ENCODE results near the gene ERBB3.
"Not testable (repeated sequence)": the region's sequence is repeated elsewhere in the genome, so short reads cannot be mapped to it uniquely, and the experiment has no call there.

The ERBB3 gene

DNA sequence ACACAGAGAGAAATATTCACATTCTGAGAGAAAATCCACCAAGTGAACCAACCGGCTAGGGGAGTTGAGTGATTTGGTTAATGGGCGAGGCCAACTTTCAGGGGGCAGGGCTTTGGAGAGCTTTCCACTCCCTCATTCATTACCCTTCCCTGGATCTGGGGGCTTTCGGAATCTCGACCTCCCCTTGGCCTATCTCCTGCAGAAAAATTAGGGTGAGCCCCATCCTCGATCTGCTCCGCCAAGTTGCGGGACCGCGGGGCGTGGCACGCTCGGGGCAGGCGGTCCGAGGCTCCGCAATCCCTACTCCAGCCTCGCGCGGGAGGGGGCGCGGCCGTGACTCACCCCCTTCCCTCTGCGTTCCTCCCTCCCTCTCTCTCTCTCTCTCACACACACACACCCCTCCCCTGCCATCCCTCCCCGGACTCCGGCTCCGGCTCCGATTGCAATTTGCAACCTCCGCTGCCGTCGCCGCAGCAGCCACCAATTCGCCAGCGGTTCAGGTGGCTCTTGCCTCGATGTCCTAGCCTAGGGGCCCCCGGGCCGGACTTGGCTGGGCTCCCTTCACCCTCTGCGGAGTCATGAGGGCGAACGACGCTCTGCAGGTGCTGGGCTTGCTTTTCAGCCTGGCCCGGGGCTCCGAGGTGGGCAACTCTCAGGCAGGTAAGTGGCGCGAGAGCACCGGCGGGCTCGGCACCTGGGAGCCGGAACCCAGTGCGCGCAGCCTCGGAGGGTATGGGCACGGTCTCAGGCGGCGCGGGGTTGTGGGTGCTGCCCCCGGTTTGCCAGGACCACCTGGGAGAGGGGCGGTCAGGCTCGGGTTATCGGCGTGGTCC is at the start of gene ERBB3:
Gene ERBB3 (plus strand): TSS at position 443 of the 833 bp plus-strand sequence. CDS start 136 bp downstream, at position 579.
- peak within 1 kb of the TSS; percentile 96 for H3K27ac ChIP-seq (ENCODE audit: low read depth, low read length)
- no peaks in the 10 kb centered on the region for H3K27me3 ChIP-seq (ENCODE audit: control insufficient read depth in 1 of 2, insufficient read depth in 2 of 2, low read length in 2 of 2)
- peaks cover 20 to 42% of the 10 kb centered on the region in 2 donors for H3K4me1 ChIP-seq (ENCODE audit: control insufficient read depth in 1 of 2, insufficient read depth in 2 of 2, low read length in 2 of 2)
- H3K9me3 ChIP-seq (ENCODE audit: control insufficient read depth in 1 of 2, low read length in 2 of 2), result no peaks in the 10 kb centered on the region
- peak within 1 kb of the TSS; percentile 83 to 89 for H3K4me3 ChIP-seq (ENCODE audit: low read depth in 1 of 2, low read length in 2 of 2)
- peak within 1 kb of the TSS; percentile 89 to 96 for H3K9ac ChIP-seq (ENCODE audit: low read depth in 1 of 2, low read length in 2 of 2)
- H3K36me3 ChIP-seq (ENCODE audit: control insufficient read depth in 1 of 2, insufficient read depth in 2 of 2, low read length in 2 of 2), result peaks cover 10 to 14% of the 10 kb centered on the region in 2 donors

DNA sequence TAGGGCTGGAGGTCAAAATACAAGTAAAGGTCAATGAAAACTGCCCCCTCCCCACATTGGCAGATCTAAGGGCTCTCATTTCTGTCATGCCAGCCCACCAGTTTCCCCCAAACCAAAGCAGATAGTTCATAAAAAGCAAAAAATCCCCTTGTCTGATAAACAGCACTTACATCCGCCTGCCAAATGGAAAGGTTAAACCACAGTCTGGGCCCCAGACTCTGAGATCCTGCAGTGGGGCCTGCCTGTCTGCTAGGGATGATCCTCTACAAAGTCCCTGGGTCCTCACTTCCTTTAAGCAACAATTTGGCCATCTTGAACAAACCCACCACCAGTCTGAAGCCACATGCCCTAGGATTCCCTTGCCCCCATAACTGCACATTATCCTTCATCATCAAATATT is 48.0 kb upstream of the ERBB3 start:
- Histone ChIP-seq H3K9me3 (ENCODE audit: control insufficient read depth in 1 of 2, low read length in 2 of 2) (no peaks in the 10 kb centered on the region), H3K27ac (ENCODE audit: low read depth, low read length) (no peak overlapping the region), H3K9ac (ENCODE audit: low read depth in 1 of 2, low read length in 2 of 2) (no peak overlapping the region), H3K4me3 (ENCODE audit: low read depth in 1 of 2, low read length in 2 of 2) (no peak overlapping the region), H3K27me3 (ENCODE audit: control insufficient read depth in 1 of 2, insufficient read depth in 2 of 2, low read length in 2 of 2) (no peaks in the 10 kb centered on the region), H3K4me1 (ENCODE audit: control insufficient read depth in 1 of 2, insufficient read depth in 2 of 2, low read length in 2 of 2) (peaks cover 2 to 8% of the 10 kb centered on the region in 2 donors), H3K36me3 (ENCODE audit: control insufficient read depth in 1 of 2, insufficient read depth in 2 of 2, low read length in 2 of 2) (peaks cover 13 to 32% of the 10 kb centered on the region in 2 donors)

DNA sequence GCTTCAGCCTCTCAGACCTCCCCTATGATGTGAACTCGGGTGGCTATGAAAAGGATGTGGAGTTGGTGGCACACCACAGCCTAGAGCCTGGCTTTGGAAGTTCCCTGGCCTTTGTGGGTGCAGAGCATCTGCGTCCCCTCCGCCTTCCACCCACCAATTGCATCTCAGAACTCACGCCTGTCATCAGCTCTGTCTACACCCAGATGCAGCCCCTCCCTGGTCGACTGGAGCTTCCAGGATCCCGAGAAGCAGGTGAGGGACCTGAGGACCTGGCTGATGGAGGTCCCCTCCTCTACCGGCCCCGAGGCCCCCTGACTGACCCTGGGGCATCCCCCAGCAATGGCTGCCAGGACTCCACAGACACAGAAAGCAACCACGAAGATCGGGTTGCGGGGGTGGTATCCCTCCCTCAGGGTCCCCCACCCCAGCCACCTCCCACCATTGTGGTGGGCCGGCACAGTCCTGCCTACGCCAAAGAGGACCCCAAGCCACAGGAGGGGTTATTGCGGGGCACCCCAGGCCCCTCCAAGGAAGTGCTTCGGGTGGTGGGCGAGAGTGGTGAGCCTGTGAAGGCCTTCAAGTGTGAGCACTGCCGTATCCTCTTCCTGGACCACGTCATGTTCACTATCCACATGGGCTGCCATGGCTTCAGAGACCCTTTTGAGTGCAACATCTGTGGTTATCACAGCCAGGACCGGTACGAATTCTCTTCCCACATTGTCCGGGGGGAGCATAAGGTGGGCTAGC is 45.2 kb upstream of the ERBB3 start:
- Histone ChIP-seq H3K4me1 (ENCODE audit: control insufficient read depth in 1 of 2, insufficient read depth in 2 of 2, low read length in 2 of 2) (no peaks in the 10 kb centered on the region), H3K27me3 (ENCODE audit: control insufficient read depth in 1 of 2, insufficient read depth in 2 of 2, low read length in 2 of 2) (no peaks in the 10 kb centered on the region), H3K9me3 (ENCODE audit: control insufficient read depth in 1 of 2, low read length in 2 of 2) (no peaks in the 10 kb centered on the region), H3K9ac (ENCODE audit: low read depth in 1 of 2, low read length in 2 of 2) (no peak overlapping the region), H3K27ac (ENCODE audit: low read depth, low read length) (no peak overlapping the region), H3K4me3 (ENCODE audit: low read depth in 1 of 2, low read length in 2 of 2) (no peak overlapping the region), H3K36me3 (ENCODE audit: control insufficient read depth in 1 of 2, insufficient read depth in 2 of 2, low read length in 2 of 2) (peaks cover 8 to 24% of the 10 kb centered on the region in 2 donors)

DNA sequence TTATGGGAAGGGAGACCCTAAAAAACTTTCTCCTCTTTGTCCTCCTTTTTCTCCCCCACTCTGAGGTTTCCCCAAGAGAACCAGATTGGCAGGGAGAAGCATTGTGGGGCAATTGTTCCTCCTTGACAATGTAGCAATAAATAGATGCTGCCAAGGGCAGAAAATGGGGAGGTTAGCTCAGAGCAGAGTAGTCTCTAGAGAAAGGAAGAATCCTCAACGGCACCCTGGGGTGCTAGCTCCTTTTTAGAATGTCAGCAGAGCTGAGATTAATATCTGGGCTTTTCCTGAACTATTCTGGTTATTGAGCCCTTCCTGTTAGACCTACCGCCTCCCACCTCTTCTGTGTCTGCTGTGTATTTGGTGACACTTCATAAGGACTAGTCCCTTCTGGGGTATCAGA is 42.8 kb upstream of the ERBB3 start:
- no peaks in the 10 kb centered on the region for H3K27me3 ChIP-seq (ENCODE audit: control insufficient read depth in 1 of 2, insufficient read depth in 2 of 2, low read length in 2 of 2)
- no peak overlapping the region for H3K27ac ChIP-seq (ENCODE audit: low read depth, low read length)
- H3K4me1 ChIP-seq (ENCODE audit: control insufficient read depth in 1 of 2, insufficient read depth in 2 of 2, low read length in 2 of 2), result peaks cover 7% of the 10 kb centered on the region in 2 donors
- no peaks in the 10 kb centered on the region for H3K9me3 ChIP-seq (ENCODE audit: control insufficient read depth in 1 of 2, low read length in 2 of 2)
- no peak overlapping the region for H3K9ac ChIP-seq (ENCODE audit: low read depth in 1 of 2, low read length in 2 of 2)
- peaks cover 8 to 21% of the 10 kb centered on the region in 2 donors for H3K36me3 ChIP-seq (ENCODE audit: control insufficient read depth in 1 of 2, insufficient read depth in 2 of 2, low read length in 2 of 2)
- H3K4me3 ChIP-seq (ENCODE audit: low read depth in 1 of 2, low read length in 2 of 2), result no peak overlapping the region

DNA sequence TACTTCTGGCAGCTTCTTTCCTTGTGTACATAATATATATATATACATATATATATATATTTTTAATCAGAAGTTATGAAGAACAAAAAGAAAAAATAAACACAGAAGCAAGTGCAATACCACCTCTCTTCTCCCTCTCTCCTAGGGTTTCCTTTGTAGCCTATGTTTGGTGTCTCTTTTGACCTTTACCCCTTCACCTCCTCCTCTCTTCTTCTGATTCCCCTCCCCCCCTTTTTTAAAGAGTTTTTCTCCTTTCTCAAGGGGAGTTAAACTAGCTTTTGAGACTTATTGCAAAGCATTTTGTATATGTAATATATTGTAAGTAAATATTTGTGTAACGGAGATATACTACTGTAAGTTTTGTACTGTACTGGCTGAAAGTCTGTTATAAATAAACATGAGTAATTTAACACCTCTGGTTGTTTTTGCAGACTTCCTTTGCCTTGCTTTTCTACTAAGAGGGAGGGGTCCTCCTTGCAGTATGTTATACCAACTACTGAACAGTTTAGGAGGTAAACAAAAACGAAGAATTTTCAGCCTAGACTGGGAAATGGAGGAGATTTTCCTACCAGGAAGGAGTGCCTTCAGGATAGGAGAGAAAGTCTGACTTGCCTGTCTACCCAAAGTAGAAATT is 41.8 kb upstream of the ERBB3 start:
- Histone ChIP-seq H3K4me1 (ENCODE audit: control insufficient read depth in 1 of 2, insufficient read depth in 2 of 2, low read length in 2 of 2) (peaks cover 10 to 14% of the 10 kb centered on the region in 2 donors), H3K4me3 (ENCODE audit: low read depth in 1 of 2, low read length in 2 of 2) (no peak overlapping the region), H3K9me3 (ENCODE audit: control insufficient read depth in 1 of 2, low read length in 2 of 2) (no peaks in the 10 kb centered on the region), H3K27me3 (ENCODE audit: control insufficient read depth in 1 of 2, insufficient read depth in 2 of 2, low read length in 2 of 2) (no peaks in the 10 kb centered on the region), H3K27ac (ENCODE audit: low read depth, low read length) (no peak overlapping the region), H3K36me3 (ENCODE audit: control insufficient read depth in 1 of 2, insufficient read depth in 2 of 2, low read length in 2 of 2) (peaks cover 8 to 15% of the 10 kb centered on the region in 2 donors), H3K9ac (ENCODE audit: low read depth in 1 of 2, low read length in 2 of 2) (no peak overlapping the region)

DNA sequence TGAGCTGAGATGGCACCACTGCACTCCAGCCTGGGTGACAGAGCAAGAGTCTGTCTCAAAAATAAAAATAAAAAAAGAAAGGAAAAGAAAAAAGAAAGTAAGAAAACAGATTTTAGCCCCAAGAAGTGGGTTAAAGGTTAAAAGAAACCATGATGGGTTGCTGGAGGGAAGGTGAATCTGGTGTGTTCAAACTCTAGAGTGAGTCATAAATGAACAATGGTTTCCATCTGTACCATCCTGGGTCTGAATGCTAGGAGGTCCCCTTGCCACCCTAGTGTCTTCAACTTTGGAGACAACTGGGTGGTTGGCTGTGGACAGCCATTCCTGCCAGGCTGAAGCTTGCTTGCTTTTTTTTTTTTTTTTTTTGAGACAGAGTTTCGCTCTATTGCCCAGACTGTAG is 39.8 kb upstream of the ERBB3 start:
- H3K9me3 ChIP-seq (ENCODE audit: control insufficient read depth in 1 of 2, low read length in 2 of 2), result no peaks in the 10 kb centered on the region
- H3K9ac ChIP-seq (ENCODE audit: low read depth in 1 of 2, low read length in 2 of 2), result no peak overlapping the region
- no peaks in the 10 kb centered on the region for H3K27me3 ChIP-seq (ENCODE audit: control insufficient read depth in 1 of 2, insufficient read depth in 2 of 2, low read length in 2 of 2)
- no peak overlapping the region for H3K4me3 ChIP-seq (ENCODE audit: low read depth in 1 of 2, low read length in 2 of 2)
- peaks cover 22 to 23% of the 10 kb centered on the region in 2 donors for H3K4me1 ChIP-seq (ENCODE audit: control insufficient read depth in 1 of 2, insufficient read depth in 2 of 2, low read length in 2 of 2)
- H3K27ac ChIP-seq (ENCODE audit: low read depth, low read length), result no peak overlapping the region
- peaks cover 8 to 29% of the 10 kb centered on the region in 2 donors for H3K36me3 ChIP-seq (ENCODE audit: control insufficient read depth in 1 of 2, insufficient read depth in 2 of 2, low read length in 2 of 2)

DNA sequence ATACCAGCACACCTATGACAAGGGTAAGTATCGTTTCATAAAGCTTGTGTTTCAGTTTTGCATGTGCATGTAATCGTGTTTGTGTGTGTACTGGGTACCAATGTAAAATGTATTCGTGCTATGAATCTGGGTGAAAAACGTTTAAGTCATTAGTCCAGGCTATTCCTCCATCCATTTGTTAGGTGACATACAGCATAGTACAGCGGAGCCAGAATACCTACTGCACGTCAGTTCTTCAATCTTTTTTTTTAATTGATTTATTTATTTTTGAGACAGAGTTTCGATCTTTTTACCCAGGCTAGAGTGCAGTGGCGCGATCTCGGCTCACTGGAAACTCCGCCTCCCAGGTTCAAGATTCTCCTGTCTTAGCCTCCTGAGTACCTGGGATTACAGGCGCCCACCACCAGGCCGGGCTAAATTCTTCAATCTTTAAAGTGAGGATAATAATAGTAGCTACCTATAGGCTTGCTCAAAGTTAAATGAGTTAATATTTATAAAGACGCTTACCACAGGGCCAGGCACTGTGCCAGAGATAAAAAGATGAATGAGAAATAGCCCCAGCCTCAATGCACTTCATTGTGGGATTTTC is 38.9 kb upstream of the ERBB3 start:
- Histone ChIP-seq H3K4me3 (ENCODE audit: low read depth in 1 of 2, low read length in 2 of 2) (peak overlapping the region; percentile 82 to 98), H3K27me3 (ENCODE audit: control insufficient read depth in 1 of 2, insufficient read depth in 2 of 2, low read length in 2 of 2) (no peaks in the 10 kb centered on the region), H3K4me1 (ENCODE audit: control insufficient read depth in 1 of 2, insufficient read depth in 2 of 2, low read length in 2 of 2) (peaks cover 22 to 23% of the 10 kb centered on the region in 2 donors), H3K9ac (ENCODE audit: low read depth in 1 of 2, low read length in 2 of 2) (peak overlapping the region; percentile 37 to 47), H3K36me3 (ENCODE audit: control insufficient read depth in 1 of 2, insufficient read depth in 2 of 2, low read length in 2 of 2) (peaks cover 10 to 32% of the 10 kb centered on the region in 2 donors), H3K27ac (ENCODE audit: low read depth, low read length) (peak overlapping the region; percentile 58), H3K9me3 (ENCODE audit: control insufficient read depth in 1 of 2, low read length in 2 of 2) (no peaks in the 10 kb centered on the region)

DNA sequence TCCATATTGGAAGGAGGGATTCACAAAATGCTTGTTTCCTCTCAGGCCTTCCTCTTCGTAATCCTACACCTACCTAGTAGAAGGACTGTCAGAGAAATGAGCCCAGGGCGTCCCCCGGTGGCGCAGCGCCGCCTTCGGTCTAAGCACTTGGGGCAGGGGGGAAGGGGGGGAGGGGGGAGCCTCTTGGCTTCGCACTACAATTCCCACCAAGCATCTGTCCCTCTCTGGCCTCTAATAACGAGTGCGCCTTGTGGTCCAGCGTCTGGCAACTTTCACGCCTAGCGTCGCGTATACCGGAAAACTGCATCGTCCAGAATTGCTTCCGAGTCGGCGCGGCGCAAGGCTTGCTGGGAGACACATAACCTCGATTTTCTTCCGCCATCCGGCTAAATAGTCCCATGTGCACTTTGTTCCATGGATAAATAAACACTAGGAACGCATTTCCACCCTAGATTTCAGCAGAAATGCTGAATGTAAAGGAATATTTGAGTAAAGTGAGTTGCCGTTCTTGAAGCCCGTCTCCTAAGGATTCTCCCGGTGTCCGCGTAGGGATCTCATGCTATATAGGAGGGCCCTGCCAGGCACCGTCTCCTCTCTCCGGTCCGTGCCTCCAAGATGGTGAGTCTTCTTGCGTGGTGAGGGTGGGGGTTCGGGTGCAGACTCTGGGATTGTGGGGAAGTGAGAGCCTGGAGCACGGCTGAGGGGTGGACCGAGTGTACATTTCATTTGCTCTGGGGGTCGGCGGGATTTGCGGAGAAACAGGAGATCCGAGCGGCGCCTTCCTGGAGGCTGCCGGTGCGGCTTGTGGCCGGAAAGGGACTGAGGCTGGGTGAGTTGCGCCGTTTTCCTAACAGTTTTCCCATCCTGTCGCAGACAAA is 38.2 kb upstream of the ERBB3 start, which contains the start of gene RPS26:
Gene RPS26 (plus strand): TSS at position 367 of the 878 bp plus-strand sequence. CDS start 249 bp downstream, at position 616.
- peak within 1 kb of the TSS; percentile 70 for H3K27ac ChIP-seq (ENCODE audit: low read depth, low read length)
- peak within 1 kb of the TSS; percentile 82 to 98 for H3K4me3 ChIP-seq (ENCODE audit: low read depth in 1 of 2, low read length in 2 of 2)
- no peaks in the 10 kb centered on the region for H3K9me3 ChIP-seq (ENCODE audit: control insufficient read depth in 1 of 2, low read length in 2 of 2)
- peak within 1 kb of the TSS; percentile 79 to 99 for H3K9ac ChIP-seq (ENCODE audit: low read depth in 1 of 2, low read length in 2 of 2)
- no peaks in the 10 kb centered on the region for H3K27me3 ChIP-seq (ENCODE audit: control insufficient read depth in 1 of 2, insufficient read depth in 2 of 2, low read length in 2 of 2)
- H3K4me1 ChIP-seq (ENCODE audit: control insufficient read depth in 1 of 2, insufficient read depth in 2 of 2, low read length in 2 of 2), result peaks cover 22 to 23% of the 10 kb centered on the region in 2 donors
- H3K36me3 ChIP-seq (ENCODE audit: control insufficient read depth in 1 of 2, insufficient read depth in 2 of 2, low read length in 2 of 2), result peaks cover 10 to 31% of the 10 kb centered on the region in 2 donors

DNA sequence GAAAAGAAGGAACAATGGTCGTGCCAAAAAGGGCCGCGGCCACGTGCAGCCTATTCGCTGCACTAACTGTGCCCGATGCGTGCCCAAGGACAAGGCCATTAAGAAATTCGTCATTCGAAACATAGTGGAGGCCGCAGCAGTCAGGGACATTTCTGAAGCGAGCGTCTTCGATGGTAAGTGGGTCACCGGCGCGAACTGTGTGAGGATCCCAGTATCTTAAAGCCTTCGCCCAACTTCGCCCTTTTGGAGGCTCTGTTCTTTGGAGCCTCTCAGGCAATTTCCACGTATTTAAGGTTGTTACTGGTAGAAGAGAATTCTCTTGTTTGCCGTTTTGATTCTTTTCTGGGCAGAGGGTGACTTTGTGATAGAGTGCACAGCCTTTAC is 37.5 kb upstream of the ERBB3 start:
- H3K4me3 ChIP-seq (ENCODE audit: low read depth in 1 of 2, low read length in 2 of 2), result peak overlapping the region; percentile 82 to 98
- not testable (repeated sequence) for H3K27me3 ChIP-seq (ENCODE audit: control insufficient read depth in 1 of 2, insufficient read depth in 2 of 2, low read length in 2 of 2); H3K9me3 ChIP-seq (ENCODE audit: control insufficient read depth in 1 of 2, low read length in 2 of 2)
- peak overlapping the region; percentile 79 to 99 for H3K9ac ChIP-seq (ENCODE audit: low read depth in 1 of 2, low read length in 2 of 2)
- peaks cover 22 to 23% of the 10 kb centered on the region in 2 donors for H3K4me1 ChIP-seq (ENCODE audit: control insufficient read depth in 1 of 2, insufficient read depth in 2 of 2, low read length in 2 of 2)
- H3K27ac ChIP-seq (ENCODE audit: low read depth, low read length), result peak overlapping the region; percentile 70
- H3K36me3 ChIP-seq (ENCODE audit: control insufficient read depth in 1 of 2, insufficient read depth in 2 of 2, low read length in 2 of 2), result peaks cover 10 to 31% of the 10 kb centered on the region in 2 donors

All from duodenal mucosa (tissue), 2 donors.